Measurements from ENCODE around the gene LRRIQ1.

Gene LRRIQ1

DNA sequence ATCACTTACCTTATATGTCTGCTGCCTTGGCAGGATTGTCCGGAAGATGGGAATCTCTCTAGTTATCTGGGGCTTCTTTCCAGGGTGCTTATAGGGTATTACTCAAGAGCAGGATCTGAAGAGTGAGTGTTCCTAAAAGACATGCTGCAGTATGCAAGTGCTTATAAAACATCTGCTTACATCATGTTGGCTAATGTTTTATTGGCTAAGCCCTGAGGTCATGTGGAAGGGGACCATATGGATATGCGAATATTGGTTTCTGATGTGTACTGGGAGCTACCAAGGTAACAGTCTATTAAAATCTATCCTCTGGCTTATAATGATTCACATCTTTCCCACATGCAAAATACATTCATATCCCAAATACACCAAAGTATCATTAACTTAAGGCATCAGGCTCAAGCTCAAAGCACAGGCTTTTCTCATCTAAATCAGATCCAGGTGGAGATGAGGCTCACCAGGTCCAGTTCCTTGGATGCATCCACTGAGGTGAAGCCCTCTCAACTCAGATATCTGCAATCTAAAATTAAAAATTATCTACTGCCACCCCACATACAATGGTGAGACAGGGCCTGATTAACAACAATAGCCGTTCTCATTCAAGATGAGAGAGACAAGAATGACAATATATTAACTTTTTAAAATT, 29.8 kb downstream of the LRRIQ1 start:
- no peaks in the 10 kb centered on the region for H3K9me2 ChIP-seq (replicated peaks; ENCODE audit: insufficient read depth, low read length)
- TF ChIP-seq, protein P1, sequence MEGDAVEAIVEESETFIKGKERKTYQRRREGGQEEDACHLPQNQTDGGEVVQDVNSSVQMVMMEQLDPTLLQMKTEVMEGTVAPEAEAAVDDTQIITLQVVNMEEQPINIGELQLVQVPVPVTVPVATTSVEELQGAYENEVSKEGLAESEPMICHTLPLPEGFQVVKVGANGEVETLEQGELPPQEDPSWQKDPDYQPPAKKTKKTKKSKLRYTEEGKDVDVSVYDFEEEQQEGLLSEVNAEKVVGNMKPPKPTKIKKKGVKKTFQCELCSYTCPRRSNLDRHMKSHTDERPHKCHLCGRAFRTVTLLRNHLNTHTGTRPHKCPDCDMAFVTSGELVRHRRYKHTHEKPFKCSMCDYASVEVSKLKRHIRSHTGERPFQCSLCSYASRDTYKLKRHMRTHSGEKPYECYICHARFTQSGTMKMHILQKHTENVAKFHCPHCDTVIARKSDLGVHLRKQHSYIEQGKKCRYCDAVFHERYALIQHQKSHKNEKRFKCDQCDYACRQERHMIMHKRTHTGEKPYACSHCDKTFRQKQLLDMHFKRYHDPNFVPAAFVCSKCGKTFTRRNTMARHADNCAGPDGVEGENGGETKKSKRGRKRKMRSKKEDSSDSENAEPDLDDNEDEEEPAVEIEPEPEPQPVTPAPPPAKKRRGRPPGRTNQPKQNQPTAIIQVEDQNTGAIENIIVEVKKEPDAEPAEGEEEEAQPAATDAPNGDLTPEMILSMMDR (IDR thresholded peaks at IDR 0.05; ENCODE audit: insufficient read depth, low read length, poor library complexity, severe bottlenecking): no peak
- TF ChIP-seq EZH2phosphoT487 (conservative IDR thresholded peaks at IDR 0.05; ENCODE audit: low read length): no peak
- H3K9ac ChIP-seq (ENCODE audit: low read length): no peak overlapping the region
- H3K9me3 ChIP-seq (ENCODE audit: insufficient read depth, low read length): no peaks in the 10 kb centered on the region
- no peaks in the 10 kb centered on the region for H3K36me3 ChIP-seq (ENCODE audit: low read length)
- no peaks in the 10 kb centered on the region for H3F3A ChIP-seq (ENCODE audit: insufficient read depth)
- no peaks in the 10 kb centered on the region for H3K79me2 ChIP-seq (ENCODE audit: insufficient read depth, low read length)
- H3K27me3 ChIP-seq (ENCODE audit: low read length): no peaks in the 10 kb centered on the region
- H2AFZ ChIP-seq (ENCODE audit: low read depth, low read length, severe bottlenecking): no peak overlapping the region
- H3K4me3 ChIP-seq (ENCODE audit: insufficient read depth, low read length, poor library complexity, severe bottlenecking): no peak overlapping the region
- H3K4me2 ChIP-seq (ENCODE audit: low read depth, low read length, poor library complexity, severe bottlenecking): no peak overlapping the region
- H4K20me1 ChIP-seq (ENCODE audit: low read depth, low read length): no peaks in the 10 kb centered on the region
- no peak overlapping the region for H3K27ac ChIP-seq (ENCODE audit: low read depth, low read length)

DNA sequence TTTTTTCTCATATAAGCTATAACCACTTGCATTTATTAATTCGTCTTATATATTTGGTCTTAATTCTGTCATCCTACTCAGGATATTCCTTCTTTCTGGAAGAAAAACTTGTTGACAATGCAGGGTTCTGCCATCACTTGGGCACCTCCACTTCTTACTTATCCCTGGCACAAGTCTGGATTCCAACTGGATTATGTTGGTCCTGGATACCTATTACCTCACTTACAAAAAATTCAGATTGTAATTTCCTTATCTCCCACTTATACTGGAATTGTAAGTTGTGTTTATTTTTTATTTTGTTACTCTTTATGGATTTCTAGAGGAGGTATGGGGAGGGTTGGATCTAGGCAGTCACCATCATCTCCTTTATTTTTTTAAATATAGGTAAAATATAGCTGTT, 36.7 kb downstream of the LRRIQ1 start:
- Histone ChIP-seq H3K27ac (ENCODE audit: low read depth, low read length) (no peak overlapping the region), H2AFZ (ENCODE audit: low read depth, low read length, severe bottlenecking) (no peak overlapping the region), H3K4me2 (ENCODE audit: low read depth, low read length, poor library complexity, severe bottlenecking) (no peak overlapping the region), H3F3A (ENCODE audit: insufficient read depth) (no peaks in the 10 kb centered on the region), H3K9ac (ENCODE audit: low read length) (no peak overlapping the region), H4K20me1 (ENCODE audit: low read depth, low read length) (no peaks in the 10 kb centered on the region), H3K4me3 (ENCODE audit: insufficient read depth, low read length, poor library complexity, severe bottlenecking) (no peak overlapping the region), H3K9me3 (ENCODE audit: insufficient read depth, low read length) (no peaks in the 10 kb centered on the region), H3K36me3 (ENCODE audit: low read length) (no peaks in the 10 kb centered on the region), H3K9me2 (replicated peaks; ENCODE audit: insufficient read depth, low read length) (no peaks in the 10 kb centered on the region), H3K27me3 (ENCODE audit: low read length) (no peaks in the 10 kb centered on the region), H3K79me2 (ENCODE audit: insufficient read depth, low read length) (no peaks in the 10 kb centered on the region)
- TF ChIP-seq, protein P1 (IDR thresholded peaks at IDR 0.05; ENCODE audit: insufficient read depth, low read length, poor library complexity, severe bottlenecking): no peak
- no peak for TF ChIP-seq EZH2phosphoT487 (conservative IDR thresholded peaks at IDR 0.05; ENCODE audit: low read length)

DNA sequence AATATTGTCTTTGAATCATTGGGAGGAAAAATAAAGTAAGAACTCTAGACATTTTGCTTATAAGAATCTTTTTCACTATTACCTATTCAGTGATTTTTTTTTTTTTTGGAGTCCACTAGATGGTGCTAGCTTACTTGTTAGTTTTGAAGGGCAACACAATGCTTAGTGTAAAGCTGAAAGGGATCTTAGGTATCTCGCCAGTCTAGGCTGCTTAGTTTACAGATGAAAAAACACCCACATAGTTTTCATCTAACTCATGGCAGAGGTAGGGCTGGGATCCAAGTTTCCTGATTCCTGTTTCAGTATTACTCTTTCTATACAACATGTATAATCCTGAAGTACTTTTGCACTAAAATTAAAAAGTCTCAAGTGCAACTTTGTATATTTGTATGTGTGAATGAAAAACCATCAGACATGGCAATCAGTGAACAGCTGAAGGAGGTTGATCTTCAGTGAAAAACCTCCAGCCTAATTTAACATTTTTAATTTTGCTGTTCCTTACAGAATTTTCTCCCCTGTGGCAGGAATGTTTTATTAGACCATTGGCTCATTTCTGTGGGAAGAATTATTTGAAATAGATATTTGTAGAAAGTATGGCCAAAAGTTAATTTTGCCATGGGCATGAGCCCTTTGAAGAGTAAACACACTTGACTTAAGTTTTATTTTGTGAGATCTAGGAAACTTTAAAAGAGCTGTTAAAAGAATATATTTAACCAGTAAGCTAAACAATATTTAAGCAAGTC, 40.7 kb downstream of the LRRIQ1 start:
- Histone ChIP-seq H3K4me2 (ENCODE audit: low read depth, low read length, poor library complexity, severe bottlenecking) (no peak overlapping the region), H3K9me2 (replicated peaks; ENCODE audit: insufficient read depth, low read length) (no peaks in the 10 kb centered on the region), H3K9ac (ENCODE audit: low read length) (no peak overlapping the region), H3K36me3 (ENCODE audit: low read length) (no peaks in the 10 kb centered on the region), H3K27ac (ENCODE audit: low read depth, low read length) (no peak overlapping the region), H3K27me3 (ENCODE audit: low read length) (no peaks in the 10 kb centered on the region), H3K9me3 (ENCODE audit: insufficient read depth, low read length) (no peaks in the 10 kb centered on the region), H3F3A (ENCODE audit: insufficient read depth) (no peaks in the 10 kb centered on the region), H3K79me2 (ENCODE audit: insufficient read depth, low read length) (no peaks in the 10 kb centered on the region), H4K20me1 (ENCODE audit: low read depth, low read length) (no peaks in the 10 kb centered on the region), H3K4me3 (ENCODE audit: insufficient read depth, low read length, poor library complexity, severe bottlenecking) (no peak overlapping the region), H2AFZ (ENCODE audit: low read depth, low read length, severe bottlenecking) (no peak overlapping the region)
- TF ChIP-seq, protein P1 (IDR thresholded peaks at IDR 0.05; ENCODE audit: insufficient read depth, low read length, poor library complexity, severe bottlenecking): peak; percentile 41
- no peak for TF ChIP-seq EZH2phosphoT487 (conservative IDR thresholded peaks at IDR 0.05; ENCODE audit: low read length)

Measured in SU-DHL-6 (cell line).